ENCODE data around the gene RBM10.

- TF ChIP-seq CTCF (IDR thresholded peaks at IDR 0.05; ENCODE audit: low read depth, low read length, poor library complexity, severe bottlenecking) (no peak), EZH2phosphoT487 (IDR thresholded peaks at IDR 0.05; ENCODE audit: borderline replicate concordance, low read length) (no peak)
Observed at GRCh38 chrX:47160781-47161180, 15.8 kb downstream of the RBM10 start.
